ENCODE results near the gene PAPLN. TPM values are rescaled to one million over a fixed set of nuclear protein-coding genes. Genes with fewer than 3 reads are reported as not detected.

PAPLN gene
- total RNA-seq, 1 experiment from 2014 or later, result 3.0 TPM

- Histone ChIP-seq H3K36me3 (ENCODE audit: control insufficient read depth, insufficient read depth, low read length) (no peaks in the 10 kb centered on the region), H3K4me1 (peaks cover 3% of the 10 kb centered on the region; the same call in 1 of the 2 replicates), H3K27me3 (replicated peaks; ENCODE audit: control insufficient read depth, insufficient read depth, low read length) (no peaks in the 10 kb centered on the region), H3K4me3 (ENCODE audit: low read depth, low read length) (no peak overlapping the region), H3K9me3 (no peaks in the 10 kb centered on the region)
- DNase-seq, result no peak
- H3K27ac Mint-ChIP-seq (ENCODE audit: unreplicated experiment), result no peak overlapping the region
- BruUV-seq (replicated peaks), result no TSS peak
- H3K4me3 Mint-ChIP-seq (ENCODE audit: unreplicated experiment), result no peak overlapping the region
- H3K36me3 Mint-ChIP-seq (ENCODE audit: insufficient read depth, unreplicated experiment), result no peaks in the 10 kb centered on the region
- POLR2A ChIA-PET, result no interaction called here
- intact Hi-C loops (cut with micrococcal nuclease; ENCODE audit: unreplicated experiment), result no loop called here
- CTCF ChIA-PET, result interaction anchor here (0.6 kb wide), 2 partner anchors 20 to 1866 kb away, joined by 4 to 8 read pairs; no protein-coding TSS in a partner anchor
- no peaks in the 10 kb centered on the region for H3K4me1 Mint-ChIP-seq (ENCODE audit: low read depth, unreplicated experiment)
- no peak for TF ChIP-seq CTCF (IDR thresholded peaks at IDR 0.05; ENCODE audit: insufficient read depth in 1 of 2, low read depth in 1 of 2, low read length in 1 of 2, severe bottlenecking in 1 of 2, unreplicated experiment in 1 of 2)
- no peaks in the 10 kb centered on the region for H3K9me3 Mint-ChIP-seq (ENCODE audit: unreplicated experiment)
- H3K27me3 Mint-ChIP-seq (ENCODE audit: insufficient read depth, unreplicated experiment), result no peaks in the 10 kb centered on the region
These were observed 23.8 kb downstream of the PAPLN start for GRCh38 chr14:73261075-73261474.

GRCh38 chr14:73261520-73262426 is 24.5 kb downstream of the PAPLN start:
- Mint-ChIP-seq H3K27me3 (ENCODE audit: insufficient read depth, unreplicated experiment) (no peaks in the 10 kb centered on the region), H3K9me3 (ENCODE audit: unreplicated experiment) (no peaks in the 10 kb centered on the region), H3K4me1 (ENCODE audit: low read depth, unreplicated experiment) (no peaks in the 10 kb centered on the region), H3K27ac (ENCODE audit: unreplicated experiment) (no peak overlapping the region), H3K4me3 (ENCODE audit: unreplicated experiment) (no peak overlapping the region), H3K36me3 (ENCODE audit: insufficient read depth, unreplicated experiment) (no peaks in the 10 kb centered on the region)
- Histone ChIP-seq H3K9me3 (no peaks in the 10 kb centered on the region), H3K4me1 (peaks cover 3% of the 10 kb centered on the region; the same call in 1 of the 2 replicates), H3K36me3 (ENCODE audit: control insufficient read depth, insufficient read depth, low read length) (no peaks in the 10 kb centered on the region), H3K27me3 (replicated peaks; ENCODE audit: control insufficient read depth, insufficient read depth, low read length) (no peaks in the 10 kb centered on the region), H3K4me3 (ENCODE audit: low read depth, low read length) (no peak overlapping the region)
- BruUV-seq (replicated peaks), result no TSS peak
- ChIA-PET CTCF (interaction anchor here (0.6 kb wide), 2 partner anchors 21 to 1865 kb away, joined by 4 to 8 read pairs; no protein-coding TSS in a partner anchor), POLR2A (no interaction called here)
- intact Hi-C loops (cut with micrococcal nuclease; ENCODE audit: unreplicated experiment), result no loop called here
- DNase-seq, result no peak
- no peak for TF ChIP-seq CTCF (IDR thresholded peaks at IDR 0.05; ENCODE audit: insufficient read depth in 1 of 2, low read depth in 1 of 2, low read length in 1 of 2, severe bottlenecking in 1 of 2, unreplicated experiment in 1 of 2)

- no TSS peak for BruUV-seq (replicated peaks)
- Histone ChIP-seq H3K9me3 (no peaks in the 10 kb centered on the region), H3K4me3 (ENCODE audit: low read depth, low read length) (no peak overlapping the region), H3K4me1 (peaks cover 3% of the 10 kb centered on the region; the same call in 1 of the 2 replicates), H3K27me3 (replicated peaks; ENCODE audit: control insufficient read depth, insufficient read depth, low read length) (no peaks in the 10 kb centered on the region), H3K36me3 (ENCODE audit: control insufficient read depth, insufficient read depth, low read length) (no peaks in the 10 kb centered on the region)
- no peaks in the 10 kb centered on the region for H3K36me3 Mint-ChIP-seq (ENCODE audit: insufficient read depth, unreplicated experiment)
- no peaks in the 10 kb centered on the region for H3K9me3 Mint-ChIP-seq (ENCODE audit: unreplicated experiment)
- TF ChIP-seq CTCF (IDR thresholded peaks at IDR 0.05; ENCODE audit: insufficient read depth in 1 of 2, low read depth in 1 of 2, low read length in 1 of 2, severe bottlenecking in 1 of 2, unreplicated experiment in 1 of 2), result no peak
- intact Hi-C loops (cut with micrococcal nuclease; ENCODE audit: unreplicated experiment), result no loop called here
- no peak overlapping the region for H3K27ac Mint-ChIP-seq (ENCODE audit: unreplicated experiment)
- no peaks in the 10 kb centered on the region for H3K27me3 Mint-ChIP-seq (ENCODE audit: insufficient read depth, unreplicated experiment)
- no peaks in the 10 kb centered on the region for H3K4me1 Mint-ChIP-seq (ENCODE audit: low read depth, unreplicated experiment)
- no peak for DNase-seq
- ChIA-PET POLR2A (no interaction called here), CTCF (no interaction called here)
- H3K4me3 Mint-ChIP-seq (ENCODE audit: unreplicated experiment), result no peak overlapping the region
These were observed 25.3 kb downstream of the PAPLN start for GRCh38 chr14:73262427-73263183.
